Activated CD8-positive, alpha-beta memory T cell treated with anti-CD3 and anti-CD28 coated beads, Interleukin-2, amount 10 ng/mL, durations not matched to agents 7 days and 5 days (primary cell): ENCODE results near the gene THEMIS. TPM values are rescaled to one million over a fixed set of nuclear protein-coding genes. Genes with fewer than 3 reads are reported as not detected.

ENCODE experiments used
- ATAC-seq: fragments of 150-1000 bp; cut with Tn5 transposase; one replicate; pipeline ENCODE4 v1.10.0; 2021; ENCODE audit warnings: moderate library complexity
- CTCF ChIA-PET: fragments of 350-600 bp; sonication (Branson Sonifier 250); formaldehyde crosslinking; loops from one replicate; lab custom pipeline; 2021; ENCODE audit warnings: antibody characterized with exemption; lab: Charles Lee
- DNase-seq: peaks from one replicate; pipeline ENCODE4 v3.0.0-alpha.2; 2020
- H3K27ac Mint-ChIP-seq: one replicate; pipeline ENCODE4 v1.8.0; 2021; ENCODE audit warnings: mild to moderate bottlenecking, mixed read lengths
- H3K27me3 Mint-ChIP-seq: one replicate; pipeline ENCODE4 v1.8.0; 2021; ENCODE audit warnings: mixed read lengths
- H3K36me3 Mint-ChIP-seq: one replicate; pipeline ENCODE4 v1.8.0; 2021; ENCODE audit warnings: mild to moderate bottlenecking, mixed read lengths
- H3K4me1 Mint-ChIP-seq: one replicate; pipeline ENCODE4 v1.8.0; 2021; ENCODE audit warnings: mixed read lengths
- H3K4me3 Mint-ChIP-seq: one replicate; pipeline ENCODE4 v1.8.0; 2021; ENCODE audit warnings: mild to moderate bottlenecking, moderate library complexity, mixed read lengths
- H3K9me3 Mint-ChIP-seq: one replicate; pipeline ENCODE4 v1.8.0; 2022; ENCODE audit warnings: low read depth, mixed read lengths
- total RNA-seq, 2 experiments: library from RNA; stranded (reverse); gene quantifications; one replicate each; pipeline ENCODE4 v1.2.3, GENCODE V29; 2021

The THEMIS gene
- total RNA-seq, 2 experiments from 2014 or later = 107 to 133 TPM

- DNase-seq = no peak
- no peak overlapping the region for H3K4me3 Mint-ChIP-seq
These were observed 124.5 kb downstream of the THEMIS start for GRCh38 chr6:127776320-127776719.

GRCh38 chr6:127775371-127775770 lies 125.5 kb downstream of the THEMIS start:
- H3K27ac Mint-ChIP-seq = no peak overlapping the region
- ATAC-seq (no peak), DNase-seq (no peak)
- no peaks in the 10 kb centered on the region for H3K27me3 Mint-ChIP-seq
- H3K4me3 Mint-ChIP-seq = no peak overlapping the region
- H3K36me3 Mint-ChIP-seq = peaks cover 62% of the 10 kb centered on the region
- H3K4me1 Mint-ChIP-seq = peaks cover 15% of the 10 kb centered on the region
- peaks cover 9% of the 10 kb centered on the region for H3K9me3 Mint-ChIP-seq
- CTCF ChIA-PET = no interaction called here

More at GRCh38 chr6:127776320-127776719, 124.5 kb downstream of the THEMIS start:
- no peak overlapping the region for H3K27ac Mint-ChIP-seq
- H3K27me3 Mint-ChIP-seq = no peaks in the 10 kb centered on the region
- peaks cover 16% of the 10 kb centered on the region for H3K4me1 Mint-ChIP-seq
- CTCF ChIA-PET = no interaction called here
- H3K9me3 Mint-ChIP-seq = peaks cover 9% of the 10 kb centered on the region
- H3K36me3 Mint-ChIP-seq = peaks cover 59% of the 10 kb centered on the region
- no peak for ATAC-seq

GRCh38 chr6:127768745-127769144 lies 132.1 kb downstream of the THEMIS start:
- Mint-ChIP-seq H3K4me3 (no peak overlapping the region), H3K4me1 (peaks cover 19% of the 10 kb centered on the region), H3K27me3 (no peaks in the 10 kb centered on the region), H3K27ac (no peak overlapping the region), H3K9me3 (peaks cover 5% of the 10 kb centered on the region), H3K36me3 (peaks cover 54% of the 10 kb centered on the region)
- no peak for ATAC-seq
- no peak for DNase-seq
- CTCF ChIA-PET = no interaction called here

GRCh38 chr6:127768223-127768622 lies 132.6 kb downstream of the THEMIS start:
- no peak overlapping the region for H3K4me3 Mint-ChIP-seq
- ATAC-seq (no peak), DNase-seq (no peak)
- CTCF ChIA-PET = no interaction called here
- H3K4me1 Mint-ChIP-seq = peaks cover 21% of the 10 kb centered on the region
- H3K36me3 Mint-ChIP-seq = peaks cover 55% of the 10 kb centered on the region
- no peak overlapping the region for H3K27ac Mint-ChIP-seq
- no peaks in the 10 kb centered on the region for H3K27me3 Mint-ChIP-seq
- H3K9me3 Mint-ChIP-seq = peaks cover 5% of the 10 kb centered on the region

GRCh38 chr6:127765949-127766348 lies 134.9 kb downstream of the THEMIS start:
- Mint-ChIP-seq H3K4me1 (peaks cover 31% of the 10 kb centered on the region), H3K27ac (no peak overlapping the region)

GRCh38 chr6:127762284-127762683 lies 138.6 kb downstream of the THEMIS start:
- DNase-seq = no peak
- CTCF ChIA-PET = no interaction called here
- Mint-ChIP-seq H3K36me3 (peaks cover 49% of the 10 kb centered on the region), H3K27me3 (no peaks in the 10 kb centered on the region), H3K4me3 (no peak overlapping the region), H3K27ac (no peak overlapping the region), H3K9me3 (peaks cover 2% of the 10 kb centered on the region), H3K4me1 (peaks cover 23% of the 10 kb centered on the region)
- no peak for ATAC-seq

More at GRCh38 chr6:127765949-127766348, 134.9 kb downstream of the THEMIS start:
- ATAC-seq (no peak), DNase-seq (no peak)
- Mint-ChIP-seq H3K27me3 (no peaks in the 10 kb centered on the region), H3K4me3 (no peak overlapping the region), H3K36me3 (peaks cover 61% of the 10 kb centered on the region), H3K9me3 (no peaks in the 10 kb centered on the region)
- CTCF ChIA-PET = no interaction called here

GRCh38 chr6:127761084-127761483 lies 139.8 kb downstream of the THEMIS start:
- no peak for DNase-seq
- H3K4me3 Mint-ChIP-seq = no peak overlapping the region

GRCh38 chr6:127749095-127749494 lies 151.8 kb downstream of the THEMIS start:
- DNase-seq (no peak), ATAC-seq (no peak)
- Mint-ChIP-seq H3K4me1 (peaks cover 42% of the 10 kb centered on the region), H3K36me3 (peaks cover 36% of the 10 kb centered on the region), H3K9me3 (peaks cover 2% of the 10 kb centered on the region), H3K4me3 (no peak overlapping the region), H3K27me3 (no peaks in the 10 kb centered on the region), H3K27ac (peak overlapping the region; percentile 19)
- CTCF ChIA-PET = no interaction called here

More at GRCh38 chr6:127761084-127761483, 139.8 kb downstream of the THEMIS start:
- no peak for ATAC-seq
- H3K27me3 Mint-ChIP-seq = no peaks in the 10 kb centered on the region
- H3K27ac Mint-ChIP-seq = no peak overlapping the region
- H3K4me1 Mint-ChIP-seq = peaks cover 23% of the 10 kb centered on the region
- peaks cover 2% of the 10 kb centered on the region for H3K9me3 Mint-ChIP-seq
- peaks cover 53% of the 10 kb centered on the region for H3K36me3 Mint-ChIP-seq
- CTCF ChIA-PET = no interaction called here

- CTCF ChIA-PET = no interaction called here
- H3K36me3 Mint-ChIP-seq = peaks cover 38% of the 10 kb centered on the region
- H3K4me3 Mint-ChIP-seq = no peak overlapping the region
- DNase-seq (no peak), ATAC-seq (peak; percentile 49)
- H3K9me3 Mint-ChIP-seq = peaks cover 2% of the 10 kb centered on the region
- H3K4me1 Mint-ChIP-seq = peaks cover 43% of the 10 kb centered on the region
- no peaks in the 10 kb centered on the region for H3K27me3 Mint-ChIP-seq
- peak overlapping the region; percentile 38 for H3K27ac Mint-ChIP-seq
These were observed 152.6 kb downstream of the THEMIS start for GRCh38 chr6:127748290-127748689.

- H3K36me3 Mint-ChIP-seq = peaks cover 36% of the 10 kb centered on the region
- H3K9me3 Mint-ChIP-seq = no peaks in the 10 kb centered on the region
- CTCF ChIA-PET = no interaction called here
- no peak overlapping the region for H3K27ac Mint-ChIP-seq
- H3K4me1 Mint-ChIP-seq = peaks cover 16% of the 10 kb centered on the region
- ATAC-seq (no peak), DNase-seq (no peak)
- H3K4me3 Mint-ChIP-seq = no peak overlapping the region
- H3K27me3 Mint-ChIP-seq = no peaks in the 10 kb centered on the region
These were observed 162.4 kb downstream of the THEMIS start for GRCh38 chr6:127738423-127738822.

GRCh38 chr6:127737768-127738167 lies 163.1 kb downstream of the THEMIS start:
- DNase-seq = no peak
- no peaks in the 10 kb centered on the region for H3K27me3 Mint-ChIP-seq
- H3K4me3 Mint-ChIP-seq = no peak overlapping the region
- H3K36me3 Mint-ChIP-seq = peaks cover 37% of the 10 kb centered on the region
- peak overlapping the region; percentile 8 for H3K27ac Mint-ChIP-seq
- ATAC-seq = no peak
- peaks cover 16% of the 10 kb centered on the region for H3K4me1 Mint-ChIP-seq
- CTCF ChIA-PET = interaction anchor here (0.8 to 2.3 kb wide), 8 partner anchors 10 to 761 kb away, joined by 3 to 11 read pairs (median 4); no protein-coding TSS in a partner anchor
- no peaks in the 10 kb centered on the region for H3K9me3 Mint-ChIP-seq

- no peaks in the 10 kb centered on the region for H3K9me3 Mint-ChIP-seq
- DNase-seq (peak; percentile 52), ATAC-seq (peak; percentile 94)
- no peaks in the 10 kb centered on the region for H3K27me3 Mint-ChIP-seq
- CTCF ChIA-PET = interaction anchor here (0.7 to 2.3 kb wide), 11 partner anchors 9 to 780 kb away, joined by 3 to 11 read pairs (median 4); no protein-coding TSS in a partner anchor
- H3K4me1 Mint-ChIP-seq = peaks cover 18% of the 10 kb centered on the region
- H3K36me3 Mint-ChIP-seq = peaks cover 39% of the 10 kb centered on the region
- H3K27ac Mint-ChIP-seq = no peak overlapping the region
- H3K4me3 Mint-ChIP-seq = no peak overlapping the region
These were observed 163.8 kb downstream of the THEMIS start for GRCh38 chr6:127737009-127737486.

- DNase-seq = no peak
- no peak overlapping the region for H3K27ac Mint-ChIP-seq
- no peak for ATAC-seq
- no peak overlapping the region for H3K4me3 Mint-ChIP-seq
- peaks cover 22% of the 10 kb centered on the region for H3K4me1 Mint-ChIP-seq
- no peaks in the 10 kb centered on the region for H3K9me3 Mint-ChIP-seq
- H3K27me3 Mint-ChIP-seq = no peaks in the 10 kb centered on the region
- peaks cover 36% of the 10 kb centered on the region for H3K36me3 Mint-ChIP-seq
- CTCF ChIA-PET = interaction anchor here (1.0 kb wide), 1 partner anchor 8 kb away, joined by 3 read pairs; no protein-coding TSS in a partner anchor
These were observed 167.9 kb downstream of the THEMIS start for GRCh38 chr6:127732927-127733326.

GRCh38 chr6:127727260-127727953 lies 173.5 kb downstream of the THEMIS start:
- no peak for DNase-seq
- H3K9me3 Mint-ChIP-seq = no peaks in the 10 kb centered on the region
- H3K27me3 Mint-ChIP-seq = no peaks in the 10 kb centered on the region
- H3K4me3 Mint-ChIP-seq = no peak overlapping the region
- peaks cover 51% of the 10 kb centered on the region for H3K36me3 Mint-ChIP-seq
- H3K27ac Mint-ChIP-seq = no peak overlapping the region
- peaks cover 11% of the 10 kb centered on the region for H3K4me1 Mint-ChIP-seq
- CTCF ChIA-PET = interaction anchor here (1.2 to 2.3 kb wide), 2 partner anchors 9 to 14 kb away, joined by 4 to 11 read pairs; no protein-coding TSS in a partner anchor
- ATAC-seq = no peak
